Trophoblast cell (in vitro differentiated cells and primary cell): ENCODE results near the gene ST6GALNAC4.
A peak's percentile ranks its signal among the peaks of the same experiment; 100 is the strongest.

ENCODE experiments used
- DNase-seq, 2 donors: peaks; one replicate each; pipeline ENCODE4 v3.0.0-alpha.2; 2016
- H2AFZ ChIP-seq: 2 replicates; pipeline ENCODE4 v1.6.1; 2013; ENCODE audit warnings: low read length, moderate library complexity, mild to moderate bottlenecking; ENCODE audit not compliant: insufficient read depth, poor library complexity
- H2AK5ac ChIP-seq: 2 replicates; pipeline ENCODE4 v1.6.1; 2013; ENCODE audit warnings: mild to moderate bottlenecking, low read length
- H2BK120ac ChIP-seq: 2 replicates; pipeline ENCODE4 v1.6.1; 2013; ENCODE audit warnings: low read length, mild to moderate bottlenecking, moderate library complexity; ENCODE audit not compliant: insufficient read depth, poor library complexity
- H2BK12ac ChIP-seq: 2 replicates; pipeline ENCODE4 v1.6.1; 2013; ENCODE audit warnings: mild to moderate bottlenecking, low read length, moderate library complexity
- H2BK5ac ChIP-seq: 2 replicates; pipeline ENCODE4 v1.6.1; 2013; ENCODE audit warnings: low read length, low read depth, moderate library complexity, mild to moderate bottlenecking; ENCODE audit not compliant: poor library complexity
- H3K14ac ChIP-seq: 2 replicates; pipeline ENCODE4 v1.6.1; 2013; ENCODE audit warnings: mild to moderate bottlenecking, low read length
- H3K18ac ChIP-seq: 2 replicates; pipeline ENCODE4 v1.6.1; 2013; ENCODE audit warnings: mild to moderate bottlenecking, low read length
- H3K23ac ChIP-seq: 2 replicates; pipeline ENCODE4 v1.6.1; 2013; ENCODE audit warnings: low read length
- H3K27ac ChIP-seq: 2 replicates; pipeline ENCODE4 v1.5.1; 2013; ENCODE audit warnings: low read depth, mild to moderate bottlenecking, inconsistent platforms, low read length, moderate library complexity
- H3K27me3 ChIP-seq: 2 replicates; pipeline ENCODE4 v1.6.1; 2013; ENCODE audit warnings: inconsistent platforms, mild to moderate bottlenecking, low read length, moderate library complexity; ENCODE audit not compliant: insufficient read depth
- H3K36me3 ChIP-seq, 2 experiments: 1 replicate in 1 of 2; 2 replicates in 1 of 2; pipeline ENCODE4 v1.6.1; 2013; ENCODE audit warnings: low read length in 2 of 2, mild to moderate bottlenecking in 2 of 2, moderate library complexity in 1 of 2; ENCODE audit not compliant: insufficient read depth in 2 of 2, control insufficient read depth in 1 of 2
- H3K4ac ChIP-seq: 2 replicates; pipeline ENCODE4 v1.6.1; 2013; ENCODE audit warnings: low read depth, mild to moderate bottlenecking, low read length, moderate library complexity
- H3K4me1 ChIP-seq, 2 experiments: 1 replicate in 1 of 2; 2 replicates in 1 of 2; pipeline ENCODE4 v1.6.1; 2013; ENCODE audit warnings: low read length in 2 of 2, mild to moderate bottlenecking in 2 of 2, moderate library complexity in 1 of 2; ENCODE audit not compliant: insufficient read depth in 2 of 2, control insufficient read depth in 1 of 2
- H3K4me2 ChIP-seq: 2 replicates; pipeline ENCODE4 v1.6.1; 2013; ENCODE audit warnings: inconsistent platforms, mild to moderate bottlenecking, low read length, moderate library complexity
- H3K4me3 ChIP-seq: 2 replicates; pipeline ENCODE4 v1.5.1; 2013; ENCODE audit warnings: mild to moderate bottlenecking, low read depth, low read length, inconsistent platforms
- H3K79me1 ChIP-seq: one replicate; pipeline ENCODE4 v1.6.1; 2013; ENCODE audit warnings: low read length
- H3K79me2 ChIP-seq: 2 replicates; pipeline ENCODE4 v1.6.1; 2013; ENCODE audit warnings: low read length, mild to moderate bottlenecking; ENCODE audit not compliant: control insufficient read depth, insufficient read depth, poor library complexity
- H3K9ac ChIP-seq: 2 replicates; pipeline ENCODE4 v1.6.1; 2013; ENCODE audit warnings: mild to moderate bottlenecking, low read length
- H3K9me3 ChIP-seq: 2 replicates; pipeline ENCODE4 v1.6.1; 2013; ENCODE audit warnings: low read depth, mild to moderate bottlenecking, control low read depth, inconsistent platforms, low read length; ENCODE audit not compliant: insufficient read depth
- H4K12ac ChIP-seq: 2 replicates; pipeline ENCODE4 v1.6.1; 2013; ENCODE audit warnings: low read depth, mild to moderate bottlenecking, low read length, moderate library complexity
- H4K8ac ChIP-seq: 2 replicates; pipeline ENCODE4 v1.6.1; 2013; ENCODE audit warnings: low read depth, mild to moderate bottlenecking, low read length, moderate library complexity
- H4K91ac ChIP-seq: one replicate; pipeline ENCODE4 v1.6.1; 2013; ENCODE audit warnings: low read depth, mild to moderate bottlenecking, low read length, moderate library complexity
- WGBS: extraction: QIAGEN DNeasy Blood & Tissue Kit; methylation state at CpG from one replicate; pipeline ENCODE4 v1.1.7; 2013; ENCODE audit warnings: missing lambda C conversion rate; ENCODE audit not compliant: insufficient read length, insufficient coverage; ENCODE audit errors: extremely low coverage; 5-methylcytosine and 5-hydroxymethylcytosine counted together

Gene ST6GALNAC4

DNA sequence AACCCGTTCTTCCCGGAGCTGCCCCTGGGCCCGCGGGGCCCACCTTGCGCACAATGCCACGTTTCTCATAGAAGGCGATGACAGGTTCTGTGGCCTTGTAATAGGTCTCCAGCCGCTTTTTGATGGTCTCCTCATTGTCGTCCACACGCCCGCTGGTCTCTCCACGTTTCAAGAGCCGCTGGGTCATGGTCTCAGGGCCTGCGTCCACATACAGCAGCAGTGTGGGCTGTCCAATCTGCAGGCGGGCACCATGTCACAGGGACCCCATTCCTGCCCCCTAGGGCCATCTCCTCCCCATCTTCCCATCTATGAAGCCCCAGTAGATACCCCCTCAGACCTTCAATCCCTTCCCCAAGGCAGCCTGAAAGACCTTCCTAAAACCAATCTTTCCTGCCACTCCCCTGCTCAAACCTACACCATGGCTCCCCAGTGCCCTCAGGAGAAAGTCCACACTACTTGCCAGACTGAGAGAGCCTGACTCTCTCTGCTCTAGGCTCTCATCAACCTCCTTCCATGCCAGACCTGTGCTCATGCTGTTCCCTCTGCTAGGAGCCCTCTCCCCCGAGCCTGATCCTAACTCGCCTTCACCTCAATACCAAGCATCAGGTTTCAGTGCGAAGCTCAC, 48.5 kb downstream of the ST6GALNAC4 start:
- Histone ChIP-seq H3K9me3 (peaks cover 3% of the 10 kb centered on the region), H3K27ac (no peak overlapping the region), H3K4me3 (no peak overlapping the region), H2AK5ac (peak overlapping the region; percentile 1), H3K36me3 (peaks cover 13 to 14% of the 10 kb centered on the region in 2 experiments), H2BK5ac (peak overlapping the region; percentile 11), H4K8ac (peak overlapping the region; percentile 17), H3K4ac (no peak overlapping the region), H4K91ac (peak overlapping the region; percentile 72), H3K79me1 (peaks cover 22% of the 10 kb centered on the region), H2AFZ (no peak overlapping the region), H3K4me2 (no peak overlapping the region), H3K79me2 (no peaks in the 10 kb centered on the region), H3K23ac (no peak overlapping the region), H2BK12ac (peak overlapping the region; percentile 58), H2BK120ac (peak overlapping the region; percentile 62), H3K9ac (no peak overlapping the region), H3K18ac (no peak overlapping the region), H3K14ac (peak overlapping the region; percentile 36), H3K4me1 (peaks cover 20 to 21% of the 10 kb centered on the region in 2 experiments), H3K27me3 (no peaks in the 10 kb centered on the region), H4K12ac (no peak overlapping the region)
- DNase-seq, result no peak
- WGBS, result no CpG with 5 or more reads among the region's 18 CpGs

GRCh38 chr9:127867356-127868277, 49.2 kb downstream of the ST6GALNAC4 start:
- H4K12ac ChIP-seq, result peak overlapping the region; percentile 19
- no peak overlapping the region for H2AFZ ChIP-seq
- H3K9ac ChIP-seq, result no peak overlapping the region
- peak overlapping the region; percentile 58 for H3K14ac ChIP-seq
- no peak overlapping the region for H3K4me3 ChIP-seq
- H3K4ac ChIP-seq, result peak overlapping the region; percentile 16
- H3K27ac ChIP-seq, result peak overlapping the region; percentile 2
- H3K79me1 ChIP-seq, result peaks cover 24% of the 10 kb centered on the region
- WGBS, result no CpG with 5 or more reads among the region's 30 CpGs
- H2BK12ac ChIP-seq, result peak overlapping the region; percentile 58
- no peaks in the 10 kb centered on the region for H3K27me3 ChIP-seq
- no peak overlapping the region for H3K4me2 ChIP-seq
- H2BK120ac ChIP-seq, result peak overlapping the region; percentile 62
- peak overlapping the region; percentile 26 for H2AK5ac ChIP-seq
- no peak overlapping the region for H3K23ac ChIP-seq
- no peak for DNase-seq
- peaks cover 21 to 22% of the 10 kb centered on the region in 2 experiments for H3K4me1 ChIP-seq
- H4K8ac ChIP-seq, result peak overlapping the region; percentile 55
- no peaks in the 10 kb centered on the region for H3K79me2 ChIP-seq
- H4K91ac ChIP-seq, result peak overlapping the region; percentile 72
- peaks cover 11 to 13% of the 10 kb centered on the region in 2 experiments for H3K36me3 ChIP-seq
- peaks cover 1% of the 10 kb centered on the region for H3K9me3 ChIP-seq
- peak overlapping the region; percentile 73 for H3K18ac ChIP-seq
- no peak overlapping the region for H2BK5ac ChIP-seq

DNA sequence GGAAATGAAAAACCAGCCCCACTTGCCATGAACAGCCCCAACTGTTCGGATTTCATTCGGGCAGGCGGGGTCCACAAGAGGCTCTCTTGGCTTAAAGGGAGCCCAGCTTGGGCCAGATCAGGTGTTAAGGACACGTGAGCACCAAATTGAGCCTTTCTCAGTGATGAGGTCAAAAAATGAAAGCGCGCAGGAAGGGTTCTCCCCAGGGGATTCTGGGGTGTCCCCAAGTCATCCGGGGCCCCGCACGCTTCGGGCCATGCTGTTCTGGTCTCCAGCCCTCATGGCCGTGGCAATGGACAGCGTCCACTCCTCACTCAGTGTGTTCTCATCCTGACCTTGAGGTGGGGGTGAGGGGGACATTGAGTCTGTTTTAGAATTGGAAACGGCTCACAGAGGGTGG, 50.3 kb downstream of the ST6GALNAC4 start:
- Histone ChIP-seq H4K8ac (no peak overlapping the region), H2BK120ac (peak overlapping the region; percentile 27), H3K27ac (no peak overlapping the region), H3K4me2 (no peak overlapping the region), H4K12ac (no peak overlapping the region), H3K14ac (peak overlapping the region; percentile 47), H3K27me3 (no peaks in the 10 kb centered on the region), H4K91ac (peak overlapping the region; percentile 37), H3K9me3 (peaks cover 1% of the 10 kb centered on the region), H3K9ac (no peak overlapping the region), H3K4me1 (peaks cover 25 to 30% of the 10 kb centered on the region in 2 experiments), H2BK5ac (no peak overlapping the region), H3K36me3 (peaks cover 8 to 13% of the 10 kb centered on the region in 2 experiments), H2AK5ac (peak overlapping the region; percentile 63), H3K18ac (no peak overlapping the region), H3K4me3 (no peak overlapping the region), H2BK12ac (peak overlapping the region; percentile 61), H3K4ac (no peak overlapping the region), H3K23ac (no peak overlapping the region), H2AFZ (no peak overlapping the region), H3K79me2 (no peaks in the 10 kb centered on the region), H3K79me1 (peaks cover 31% of the 10 kb centered on the region)
- DNase-seq, result no peak
- WGBS, result no CpG with 5 or more reads among the region's 13 CpGs

GRCh38 chr9:127865645-127866464, 51.0 kb downstream of the ST6GALNAC4 start:
- H3K79me2 ChIP-seq, result no peaks in the 10 kb centered on the region
- no peak overlapping the region for H4K12ac ChIP-seq
- no peak overlapping the region for H4K8ac ChIP-seq
- H3K9ac ChIP-seq, result no peak overlapping the region
- H3K4me3 ChIP-seq, result no peak overlapping the region
- H2AFZ ChIP-seq, result no peak overlapping the region
- no peak overlapping the region for H3K4ac ChIP-seq
- no peak overlapping the region for H3K14ac ChIP-seq
- H3K4me1 ChIP-seq, result peaks cover 25 to 30% of the 10 kb centered on the region in 2 experiments
- H3K9me3 ChIP-seq, result peaks cover 1% of the 10 kb centered on the region
- no peak for DNase-seq
- no peak overlapping the region for H3K4me2 ChIP-seq
- H4K91ac ChIP-seq, result no peak overlapping the region
- peak overlapping the region; percentile 84 for H3K23ac ChIP-seq
- peaks cover 5 to 8% of the 10 kb centered on the region in 2 experiments for H3K36me3 ChIP-seq
- H3K27ac ChIP-seq, result no peak overlapping the region
- WGBS, result 100% methylated on average over 2 of the region's 19 CpGs
- H2AK5ac ChIP-seq, result no peak overlapping the region
- no peaks in the 10 kb centered on the region for H3K27me3 ChIP-seq
- no peak overlapping the region for H2BK12ac ChIP-seq
- no peak overlapping the region for H3K18ac ChIP-seq
- no peak overlapping the region for H2BK5ac ChIP-seq
- H3K79me1 ChIP-seq, result peaks cover 31% of the 10 kb centered on the region
- no peak overlapping the region for H2BK120ac ChIP-seq
